ENCODE results near the gene PAPOLB. TPM values are rescaled to one million over a fixed set of nuclear protein-coding genes. Genes with fewer than 3 reads are reported as not detected.

PAPOLB gene
- total and polyA plus RNA-seq, 2 of the 8 experiments (the other 6 are each of a cell fraction or from before 2014, with no cell fraction given): 0.02 to 0.15 TPM

DNA sequence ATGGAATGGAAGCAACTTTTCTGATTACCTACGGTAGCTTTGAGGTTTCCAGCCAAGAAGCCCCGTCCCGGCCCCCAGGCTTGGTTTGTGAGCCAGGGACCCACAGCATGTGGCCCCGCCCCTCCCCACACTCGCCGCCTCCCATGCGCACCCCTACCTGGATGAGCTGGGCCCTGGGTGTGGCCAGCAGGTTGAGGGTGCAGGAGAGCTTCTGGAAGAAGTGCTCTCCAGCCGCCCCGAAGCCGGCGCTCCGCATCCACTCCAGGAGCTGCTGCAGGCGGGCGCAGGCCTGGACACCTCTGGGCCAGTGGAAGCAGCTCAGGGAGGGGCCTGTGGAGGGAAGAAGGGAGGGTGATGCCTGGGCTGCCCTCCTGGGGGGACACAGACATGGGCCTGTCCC is 46.7 kb downstream of the PAPOLB start:
- no peaks in the 10 kb centered on the region for H3K79me1 ChIP-seq (ENCODE audit: low read depth, low read length)
- 84% methylated on average over 10 of the region's 14 CpGs; no CpG with 5 or more reads in 1 of the 2 experiments for WGBS, 2 experiments (ENCODE audit: extremely low coverage in 1 of 2, insufficient coverage in 1 of 2, insufficient read length in 1 of 2, insufficient replicate concordance in 2 of 2, low coverage in 1 of 2, low lambda C conversion rate in 2 of 2, missing lambda C conversion rate in 1 of 2)
- ChIA-PET CTCF (ENCODE audit: partially characterized antibody) (interaction anchor here (0.7 to 4.8 kb wide), 12 partner anchors 8 to 274 kb away, joined by 3 to 59 read pairs (median 3); no protein-coding TSS in a partner anchor), POLR2A (ENCODE audit: partially characterized antibody) (interaction anchor here (0.6 kb wide), 1 partner anchor 163 kb away, joined by 3 read pairs; no protein-coding TSS in a partner anchor)
- H2AFZ ChIP-seq (ENCODE audit: low read length): no peak overlapping the region
- peak overlapping the region; percentile 71; the same call in 1 of the 2 replicates for H4K8ac ChIP-seq (ENCODE audit: extremely low read depth, insufficient read depth, low read length)
- FAIRE-seq (no peak), DNase-seq (ENCODE audit: low read depth in 1 of 2, low spot score in 2 of 2) (no peak)
- H3K79me2 ChIP-seq (ENCODE audit: control insufficient read depth in 1 of 2, insufficient read depth in 2 of 2, low read length in 2 of 2): no peaks in the 10 kb centered on the region
- no peaks in the 10 kb centered on the region for H4K20me1 ChIP-seq (replicated peaks in 1 of 2; ENCODE audit: control insufficient read depth in 1 of 2, insufficient read depth in 2 of 2, low read length in 2 of 2)
- H3K4me2 ChIP-seq (ENCODE audit: insufficient read depth in 1 of 2, low read depth in 2 of 2, low read length in 2 of 2): no peak overlapping the region
- H2BK12ac ChIP-seq (ENCODE audit: low read depth, low read length): no peak overlapping the region
- H2AK5ac ChIP-seq (ENCODE audit: low read depth, low read length): no peak overlapping the region
- no peak overlapping the region for H4K91ac ChIP-seq (replicated peaks; ENCODE audit: insufficient read length, low read length)
- H3K14ac ChIP-seq (ENCODE audit: insufficient read length): no peak overlapping the region
- no peaks in the 10 kb centered on the region for H3K9me3 ChIP-seq (ENCODE audit: insufficient read depth in 2 of 2, low read depth in 1 of 2, low read length in 1 of 2)
- H3K23me2 ChIP-seq (ENCODE audit: low read depth, low read length): no peaks in the 10 kb centered on the region
- H3K4me1 ChIP-seq (replicated peaks in 1 of 4; ENCODE audit: control insufficient read depth in 3 of 4, insufficient read depth in 4 of 4, low read length in 3 of 4): no peaks in the 10 kb centered on the region
- no peak overlapping the region for H2BK15ac ChIP-seq (ENCODE audit: low read length)
- H3K4ac ChIP-seq (replicated peaks; ENCODE audit: insufficient read length, low read depth, low read length): no peak overlapping the region
- H3K23ac ChIP-seq (ENCODE audit: insufficient read length): no peak overlapping the region
- H2BK5ac ChIP-seq (ENCODE audit: low read depth, low read length): no peak overlapping the region
- no peak overlapping the region for H2BK20ac ChIP-seq (ENCODE audit: low read length)
- H3K9ac ChIP-seq (replicated peaks in 1 of 4; ENCODE audit: extremely low read depth in 1 of 4, low read depth in 3 of 4, low read length in 3 of 4): no peak overlapping the region
- TF ChIP-seq CEBPB (IDR thresholded peaks at IDR 0.05; ENCODE audit: low read depth, low read length): no peak
- TF ChIP-seq TAF1 (IDR thresholded peaks at IDR 0.05; ENCODE audit: low read depth, low read length): no peak
- no peak for TF ChIP-seq CHD2 (IDR thresholded peaks at IDR 0.05; ENCODE audit: low read length)
- TF ChIP-seq GTF2F1 (IDR thresholded peaks at IDR 0.05; ENCODE audit: borderline replicate concordance, low read depth, low read length): no peak
- TF ChIP-seq EGR1 (IDR thresholded peaks at IDR 0.05; ENCODE audit: borderline replicate concordance, low read depth, low read length): no peak
- no peak for TF ChIP-seq EZH2 (IDR thresholded peaks at IDR 0.05; ENCODE audit: low read depth, low read length, severe bottlenecking)
- TF ChIP-seq KDM1A (IDR thresholded peaks at IDR 0.05; ENCODE audit: borderline replicate concordance, low read length): no peak
- TF ChIP-seq TAF7 (optimal IDR thresholded peaks at IDR 0.05; ENCODE audit: borderline replicate concordance, low read depth, low read length): no peak
- TF ChIP-seq SAP30 (IDR thresholded peaks at IDR 0.05; ENCODE audit: insufficient read depth, insufficient replicate concordance, low read length): no peak
- TF ChIP-seq CREB1 (IDR thresholded peaks at IDR 0.05): no peak
- no peak for TF ChIP-seq POLR2A (IDR thresholded peaks at IDR 0.05; ENCODE audit: control extremely low read depth in 1 of 2, low read depth in 2 of 2, low read length in 2 of 2)
- TF ChIP-seq HDAC6 (IDR thresholded peaks at IDR 0.05; ENCODE audit: low read depth, low read length): no peak
- H2BK120ac ChIP-seq (replicated peaks; ENCODE audit: low read depth, low read length): no peak overlapping the region
- H3K18ac ChIP-seq (ENCODE audit: extremely low read depth, low read length): no peak overlapping the region
- H3K27ac ChIP-seq (ENCODE audit: low read depth, low read length): no peak overlapping the region
- H3K4me3 ChIP-seq (ENCODE audit: extremely low read depth in 1 of 4, insufficient read depth in 2 of 4, low read depth in 3 of 4, low read length in 4 of 4): no peak overlapping the region
- H4K5ac ChIP-seq (ENCODE audit: insufficient read length, low read depth, low read length): no peak overlapping the region
- no peaks in the 10 kb centered on the region for H3K36me3 ChIP-seq (ENCODE audit: control insufficient read depth in 2 of 4, insufficient read depth in 4 of 4, low read length in 3 of 4)
- H3K27me3 ChIP-seq (replicated peaks in 1 of 4; ENCODE audit: control insufficient read depth in 3 of 4, extremely low read depth in 1 of 4, insufficient read depth in 3 of 4, low read length in 3 of 4): no peaks in the 10 kb centered on the region
- H3K56ac ChIP-seq (replicated peaks; ENCODE audit: insufficient read length, low read depth, low read length): no peak overlapping the region

Measured in H1 (cell line).